Liver (tissue), 3 donors: Measurements from ENCODE around the gene NRM.
A peak's percentile ranks its signal among the peaks of the same experiment; 100 is the strongest.

Experiments
- ATF3 ChIP-seq: IDR thresholded peaks from 2 replicates; pipeline ENCODE4 v1.6.1; 2016; ENCODE audit warnings: antibody characterized with exemption
- CTCF ChIP-seq: fragments of 150-350 bp; IDR thresholded peaks from 2 replicates; pipeline ENCODE4 v1.5.1; 2017; ENCODE audit warnings: improper control_type of control experiment, low read depth, low read length; ENCODE audit not compliant: missing input control
- FOXA1 ChIP-seq: IDR thresholded peaks from 2 replicates; pipeline ENCODE4 v1.6.1; 2016; ENCODE audit warnings: antibody characterized with exemption
- GABPA ChIP-seq, 2 donors: IDR thresholded peaks in 1 of 2; conservative IDR thresholded peaks in 1 of 2; 2 replicates each; pipeline ENCODE4 v1.6.1; 2016; ENCODE audit warnings: antibody characterized with exemption in 2 of 2, mild to moderate bottlenecking in 1 of 2, moderate library complexity in 1 of 2
- HNF4A ChIP-seq, 2 donors: conservative IDR thresholded peaks; 2 replicates each; pipeline ENCODE4 v1.6.1; 2016; ENCODE audit warnings: antibody characterized with exemption in 2 of 2, mild to moderate bottlenecking in 2 of 2
- JUND ChIP-seq, 2 donors: IDR thresholded peaks; 2 replicates each; pipeline ENCODE4 v1.6.1; 2016; ENCODE audit warnings: antibody characterized with exemption in 2 of 2
- MAX ChIP-seq: IDR thresholded peaks from 2 replicates; pipeline ENCODE4 v1.6.1; 2016; ENCODE audit warnings: antibody characterized with exemption
- NR2F2 ChIP-seq: IDR thresholded peaks from 2 replicates; pipeline ENCODE4 v1.6.1; 2016; ENCODE audit warnings: antibody characterized with exemption
- RAD21 ChIP-seq, 2 donors: IDR thresholded peaks; 2 replicates each; pipeline ENCODE4 v1.6.1; 2016; ENCODE audit warnings: antibody characterized with exemption in 2 of 2, mild to moderate bottlenecking in 2 of 2
- REST ChIP-seq: IDR thresholded peaks from 2 replicates; pipeline ENCODE4 v1.6.1; 2016; ENCODE audit warnings: antibody characterized with exemption, mild to moderate bottlenecking
- SP1 ChIP-seq: IDR thresholded peaks from 2 replicates; pipeline ENCODE4 v1.6.1; 2018; ENCODE audit warnings: antibody characterized with exemption, mild to moderate bottlenecking
- TAF1 ChIP-seq: conservative IDR thresholded peaks from 2 replicates; pipeline ENCODE4 v1.6.1; 2016; ENCODE audit warnings: antibody characterized with exemption, mild to moderate bottlenecking
- YY1 ChIP-seq: IDR thresholded peaks from 2 replicates; pipeline ENCODE4 v1.6.1; 2016; ENCODE audit warnings: antibody characterized with exemption, mild to moderate bottlenecking
- donor health status: healthy.
- donor health status: healthy.

GRCh38 chr6:30721198-30722024, 30.6 kb upstream of the NRM start:
- TF ChIP-seq NR2F2: no peak
- TF ChIP-seq CTCF: peak; percentile 50
- TF ChIP-seq TAF1: no peak
- TF ChIP-seq MAX: no peak
- TF ChIP-seq SP1: no peak
- TF ChIP-seq REST: no peak
- no peak for TF ChIP-seq HNF4A (conservative IDR thresholded peaks at IDR 0.05)
- TF ChIP-seq RAD21 (IDR thresholded peaks at IDR 0.05): no peak
- no peak for TF ChIP-seq YY1
- TF ChIP-seq ATF3: no peak
- TF ChIP-seq JUND (IDR thresholded peaks at IDR 0.05): no peak
- TF ChIP-seq GABPA (IDR thresholded peaks at IDR 0.05 in 1 of 2, conservative IDR thresholded peaks at IDR 0.05 in 1 of 2): no peak
- no peak for TF ChIP-seq FOXA1
